Activated T-helper 1 cell treated with anti-CD3 and anti-CD28 coated beads, Interleukin-2, amount 50 U/mL, for 16 hours (primary cell): Measurements from ENCODE around the gene PLXNA3.
"Not testable (repeated sequence)": the region's sequence is repeated elsewhere in the genome, so short reads cannot be mapped to it uniquely, and the experiment has no call there.

Source experiments
- DNase-seq, 2 donors: peaks; one replicate each; pipeline ENCODE4 v3.0.0-alpha.2; 2020; ENCODE audit warnings: low read depth in 1 of 2, low spot score in 1 of 2

PLXNA3 gene

GRCh38 chrX:154496591-154497137 lies 38.6 kb downstream of the PLXNA3 start:
- DNase-seq = not testable (repeated sequence)

- not testable (repeated sequence) for DNase-seq
These were observed 43.3 kb downstream of the PLXNA3 start for GRCh38 chrX:154501423-154501822.

- DNase-seq = no peak
These were observed 44.0 kb downstream of the PLXNA3 start for GRCh38 chrX:154502098-154502497.

GRCh38 chrX:154502989-154503388 lies 44.9 kb downstream of the PLXNA3 start:
- DNase-seq = no peak

- no peak for DNase-seq
These were observed 47.7 kb downstream of the PLXNA3 start for GRCh38 chrX:154505734-154506133.

- no peak for DNase-seq
These were observed 48.6 kb downstream of the PLXNA3 start for GRCh38 chrX:154506483-154507332.

GRCh38 chrX:154507673-154508383 lies 49.7 kb downstream of the PLXNA3 start:
- no peak for DNase-seq

- no peak for DNase-seq
These were observed 50.3 kb downstream of the PLXNA3 start for GRCh38 chrX:154508384-154508745.

GRCh38 chrX:154509455-154509854 lies 51.4 kb downstream of the PLXNA3 start:
- no peak for DNase-seq

- DNase-seq = no peak
These were observed 53.7 kb downstream of the PLXNA3 start for GRCh38 chrX:154511761-154512160.

GRCh38 chrX:154512879-154513553 lies 54.9 kb downstream of the PLXNA3 start:
- DNase-seq = no peak

GRCh38 chrX:154513716-154514115 lies 55.6 kb downstream of the PLXNA3 start:
- DNase-seq = no peak

- DNase-seq = no peak
These were observed 57.2 kb downstream of the PLXNA3 start for GRCh38 chrX:154515090-154515965.

- peak; percentile 81 to 87 for DNase-seq
These were observed 58.0 kb downstream of the PLXNA3 start, which contains the start of gene FAM3A for GRCh38 chrX:154515966-154516655. Gene FAM3A, minus strand, starts transcription at chrX:154516232. Its CDS starts 460 bp downstream, at chrX:154515772.

- DNase-seq = no peak
These were observed 58.6 kb downstream of the PLXNA3 start for GRCh38 chrX:154516656-154517100.

GRCh38 chrX:154517101-154517781 lies 59.2 kb downstream of the PLXNA3 start:
- no peak for DNase-seq

GRCh38 chrX:154519389-154519788 lies 61.3 kb downstream of the PLXNA3 start:
- no peak for DNase-seq

GRCh38 chrX:154525606-154526490 lies 67.8 kb downstream of the PLXNA3 start:
- no peak for DNase-seq
